ENCODE data around the gene CCDC148. TPM values are rescaled to one million over a fixed set of nuclear protein-coding genes. Genes with fewer than 3 reads are reported as not detected.

The CCDC148 gene
- total and polyA plus RNA-seq, 8 donors: 0.64 to 6.0 (median 3.5) TPM

- intact Hi-C loops (cut with DNase I): no loop called here
- Histone ChIP-seq H3K27ac (no peak overlapping the region), H3K4me1 (no peaks in the 10 kb centered on the region), H3K9me3 (peaks cover 0 to 14% of the 10 kb centered on the region in 2 donors), H3K4me3 (no peak overlapping the region), H3K36me3 (no peaks in the 10 kb centered on the region), H3K27me3 (no peaks in the 10 kb centered on the region)
- ATAC-seq (no peak), DNase-seq (no peak)
- TF ChIP-seq CTCF (IDR thresholded peaks at IDR 0.05): no peak
Observed at GRCh38 chr2:158153270-158154015, 303.1 kb downstream of the CCDC148 start.

GRCh38 chr2:158144914-158145625 lies 311.5 kb downstream of the CCDC148 start:
- no peaks in the 10 kb centered on the region for H3K27me3 ChIP-seq
- no peak for TF ChIP-seq CTCF (IDR thresholded peaks at IDR 0.05)
- peaks cover 0 to 14% of the 10 kb centered on the region in 2 donors for H3K9me3 ChIP-seq
- intact Hi-C loops (cut with DNase I): no loop called here
- peaks cover 0 to 6% of the 10 kb centered on the region in 2 donors for H3K4me1 ChIP-seq
- H3K4me3 ChIP-seq: no peak overlapping the region
- no peak for DNase-seq
- H3K36me3 ChIP-seq: no peaks in the 10 kb centered on the region
- no peak for ATAC-seq
- no peak overlapping the region for H3K27ac ChIP-seq

GRCh38 chr2:158143703-158144360 lies 312.7 kb downstream of the CCDC148 start:
- DNase-seq (no peak), ATAC-seq (no peak)

GRCh38 chr2:158142568-158143332 lies 313.8 kb downstream of the CCDC148 start:
- no peak overlapping the region for H3K4me3 ChIP-seq
- no peak for TF ChIP-seq CTCF (IDR thresholded peaks at IDR 0.05)
- DNase-seq (no peak), ATAC-seq (peak; percentile 60)
- H3K9me3 ChIP-seq: peaks cover 0 to 12% of the 10 kb centered on the region in 2 donors
- intact Hi-C loops (cut with DNase I): no loop called here
- H3K36me3 ChIP-seq: no peaks in the 10 kb centered on the region
- H3K27me3 ChIP-seq: no peaks in the 10 kb centered on the region
- H3K27ac ChIP-seq: no peak overlapping the region
- H3K4me1 ChIP-seq: peaks cover 0 to 6% of the 10 kb centered on the region in 2 donors

More at GRCh38 chr2:158143703-158144360, 312.7 kb downstream of the CCDC148 start:
- TF ChIP-seq CTCF (IDR thresholded peaks at IDR 0.05): no peak
- no peaks in the 10 kb centered on the region for H3K27me3 ChIP-seq
- intact Hi-C loops (cut with DNase I): no loop called here
- H3K9me3 ChIP-seq: peaks cover 0 to 12% of the 10 kb centered on the region in 2 donors
- no peak overlapping the region for H3K4me3 ChIP-seq
- peaks cover 0 to 6% of the 10 kb centered on the region in 2 donors for H3K4me1 ChIP-seq
- H3K27ac ChIP-seq: no peak overlapping the region
- no peaks in the 10 kb centered on the region for H3K36me3 ChIP-seq
